Measurements from ENCODE around the gene FAM118A.
"Not testable (repeated sequence)": the region's sequence is repeated elsewhere in the genome, so short reads cannot be mapped to it uniquely, and the experiment has no call there.

Gene FAM118A

DNA sequence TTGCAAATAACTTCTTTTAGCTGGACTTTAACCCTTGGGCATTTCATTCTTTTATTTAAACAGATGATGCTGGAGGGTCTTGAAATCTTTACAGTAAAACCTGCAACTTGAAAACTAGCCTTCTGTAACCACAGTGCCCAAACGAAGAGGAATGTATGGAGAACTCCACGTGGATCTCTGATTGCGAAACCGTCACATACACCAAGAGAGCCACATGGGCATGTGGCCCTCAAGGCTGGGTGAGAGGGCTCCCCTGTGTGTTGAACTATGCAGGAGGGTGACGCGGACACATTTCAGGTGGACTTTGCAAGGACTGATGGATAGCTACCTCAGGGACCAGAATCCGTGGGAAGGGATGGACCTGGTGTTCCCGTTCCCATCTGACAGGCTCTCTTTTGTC lies 30.6 kb downstream of the FAM118A start:
- no peak overlapping the region for H3K4me3 ChIP-seq (ENCODE audit: low read length)
- no peak for TF ChIP-seq ZNF274 (IDR thresholded peaks at IDR 0.05; ENCODE audit: low read depth, low read length)

DNA sequence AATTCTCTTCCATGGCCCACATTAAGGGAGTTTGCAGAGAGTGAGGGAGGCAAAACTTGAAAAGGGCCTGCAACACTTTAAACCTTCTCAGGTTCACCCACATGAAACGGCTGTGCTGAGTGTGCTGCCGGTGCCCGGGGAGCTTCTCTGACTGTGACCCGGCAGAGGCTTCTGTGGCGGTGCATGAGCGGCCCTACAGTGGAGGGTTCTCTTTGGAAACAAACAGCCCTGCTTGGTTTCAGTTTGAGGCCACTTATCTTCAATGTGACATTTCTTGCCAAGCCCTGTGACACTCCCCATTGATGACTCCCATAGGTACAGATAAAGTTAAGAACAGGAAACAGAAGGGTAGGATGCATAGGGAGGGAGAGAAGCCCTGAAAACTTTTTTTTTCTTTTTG lies 31.8 kb downstream of the FAM118A start:
- H3K4me3 ChIP-seq (ENCODE audit: low read length): no peak overlapping the region
- TF ChIP-seq ZNF274 (IDR thresholded peaks at IDR 0.05; ENCODE audit: low read depth, low read length): no peak

DNA sequence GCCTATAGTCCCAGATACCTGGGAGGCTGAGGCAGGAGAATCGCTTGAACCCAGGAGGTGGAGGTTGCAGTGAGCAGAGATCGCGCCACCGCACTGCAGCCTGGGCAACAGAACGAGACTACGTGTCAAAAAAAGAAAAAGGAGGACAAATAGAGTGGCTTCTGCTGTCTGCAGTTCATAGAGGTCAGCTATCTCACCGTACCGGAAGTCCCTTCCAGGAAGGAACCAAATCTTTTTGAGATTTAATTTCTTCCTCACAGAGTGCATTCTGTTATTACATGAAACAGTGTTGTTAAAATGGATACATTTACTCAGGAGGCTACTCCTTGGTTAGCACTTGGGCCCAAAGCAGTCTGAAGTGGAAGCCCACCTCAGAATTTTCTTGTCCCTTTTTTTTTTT lies 33.4 kb downstream of the FAM118A start:
- no peak for TF ChIP-seq ZNF274 (IDR thresholded peaks at IDR 0.05; ENCODE audit: low read depth, low read length)
- no peak overlapping the region for H3K4me3 ChIP-seq (ENCODE audit: low read length)

DNA sequence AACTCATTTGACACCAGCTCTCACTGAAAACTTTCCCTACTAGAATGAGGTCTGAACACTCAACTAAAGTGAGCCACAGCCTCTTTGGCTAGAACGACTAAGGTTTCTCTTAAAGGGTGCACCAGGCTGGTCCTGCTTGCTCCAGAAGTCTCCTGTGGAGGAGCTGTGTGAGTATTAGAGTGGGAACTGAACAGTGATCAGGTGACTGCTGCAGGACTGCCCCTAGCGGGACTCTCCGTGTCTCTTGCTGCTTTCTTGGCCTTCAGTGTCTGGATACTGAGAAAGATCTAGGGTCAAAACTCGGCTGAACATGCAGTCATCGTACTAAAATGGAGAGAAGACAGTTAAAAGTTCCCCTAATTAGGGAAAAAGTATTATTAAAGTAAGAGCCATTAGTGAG lies 34.6 kb downstream of the FAM118A start:
- no peak overlapping the region for H3K4me3 ChIP-seq (ENCODE audit: low read length)
- TF ChIP-seq ZNF274 (IDR thresholded peaks at IDR 0.05; ENCODE audit: low read depth, low read length): no peak

DNA sequence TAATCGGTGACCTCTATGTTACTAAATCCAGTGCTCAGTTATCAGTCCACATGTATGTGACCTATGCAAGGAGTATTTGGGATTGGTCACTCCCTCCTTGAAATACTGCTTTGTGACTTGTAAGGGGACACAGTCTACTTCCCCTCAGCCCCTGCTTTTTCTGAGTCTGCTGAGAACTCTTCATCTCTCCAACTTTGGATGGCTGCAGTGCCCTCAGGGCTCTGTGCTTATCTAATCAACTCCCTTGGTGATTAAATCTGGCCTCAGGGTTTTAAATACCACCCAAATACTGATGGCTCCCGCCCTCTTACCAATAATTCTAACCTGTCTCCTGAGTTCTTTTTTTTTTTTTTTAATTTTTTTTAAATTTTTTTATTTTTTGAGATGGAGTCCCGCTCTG lies 40.2 kb downstream of the FAM118A start:
- no peak for TF ChIP-seq ZNF274 (IDR thresholded peaks at IDR 0.05; ENCODE audit: low read depth, low read length)
- H3K4me3 ChIP-seq (ENCODE audit: low read length): no peak overlapping the region

DNA sequence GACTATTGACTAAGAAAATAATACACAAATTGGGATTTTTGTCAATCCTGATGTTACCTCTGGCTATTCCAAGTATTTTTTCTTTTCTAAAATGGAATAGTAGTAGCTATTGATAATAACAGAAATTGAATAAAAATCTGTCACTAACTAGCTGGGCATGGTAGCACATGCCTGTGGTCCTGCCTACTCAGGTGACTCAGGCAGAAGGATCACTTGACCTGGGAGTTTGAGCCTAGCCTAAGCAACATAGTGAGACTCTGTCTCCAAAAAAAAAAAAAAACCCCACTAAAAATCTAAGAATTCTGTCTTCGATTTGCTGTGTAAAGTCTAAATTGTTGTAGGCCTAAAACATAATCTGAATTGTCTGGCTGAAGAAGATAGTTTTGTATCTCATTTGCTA lies 42.2 kb downstream of the FAM118A start:
- H3K4me3 ChIP-seq (ENCODE audit: low read length): no peak overlapping the region
- TF ChIP-seq ZNF274 (IDR thresholded peaks at IDR 0.05; ENCODE audit: low read depth, low read length): no peak

DNA sequence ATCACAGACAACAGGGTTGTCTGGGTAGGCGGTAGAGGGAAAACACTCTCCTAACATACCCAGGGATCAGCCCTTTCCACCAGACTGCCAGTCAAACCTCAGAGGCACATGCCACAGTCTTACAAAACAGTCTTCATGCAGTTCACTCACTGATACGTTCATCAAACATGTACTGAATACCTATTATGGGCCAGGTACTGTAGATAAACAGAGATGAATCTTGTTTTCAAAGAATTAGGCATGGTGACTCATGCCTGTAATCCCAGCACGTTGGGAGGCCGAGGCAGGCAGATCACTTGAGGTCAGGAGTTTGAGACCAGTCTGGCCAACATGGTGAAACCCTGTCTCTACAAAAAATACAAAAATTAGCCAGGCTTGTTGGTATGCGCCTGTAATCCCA lies 43.0 kb downstream of the FAM118A start:
- not testable (repeated sequence) for H3K4me3 ChIP-seq (ENCODE audit: low read length)

DNA sequence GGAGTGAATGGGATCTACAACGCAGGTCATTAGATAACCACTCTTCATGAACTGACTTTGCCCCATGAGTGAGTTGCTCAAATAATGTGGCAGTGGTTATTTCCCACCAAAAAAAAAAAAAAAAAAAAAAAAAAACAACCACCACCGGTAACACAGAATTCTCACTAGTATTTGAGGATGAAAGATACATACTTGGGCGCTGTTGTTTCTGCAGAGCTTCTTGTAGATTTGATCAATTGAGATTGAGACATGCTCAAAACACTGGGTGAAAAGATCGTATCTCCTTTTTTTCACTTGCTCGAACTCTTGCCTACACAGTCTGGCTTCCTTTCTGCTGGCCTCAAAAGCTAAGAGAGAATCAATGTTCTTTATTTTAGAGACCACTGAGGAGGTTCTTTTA lies 44.1 kb downstream of the FAM118A start:
- H3K4me3 ChIP-seq (ENCODE audit: low read length): no peak overlapping the region
- no peak for TF ChIP-seq ZNF274 (IDR thresholded peaks at IDR 0.05; ENCODE audit: low read depth, low read length)

DNA sequence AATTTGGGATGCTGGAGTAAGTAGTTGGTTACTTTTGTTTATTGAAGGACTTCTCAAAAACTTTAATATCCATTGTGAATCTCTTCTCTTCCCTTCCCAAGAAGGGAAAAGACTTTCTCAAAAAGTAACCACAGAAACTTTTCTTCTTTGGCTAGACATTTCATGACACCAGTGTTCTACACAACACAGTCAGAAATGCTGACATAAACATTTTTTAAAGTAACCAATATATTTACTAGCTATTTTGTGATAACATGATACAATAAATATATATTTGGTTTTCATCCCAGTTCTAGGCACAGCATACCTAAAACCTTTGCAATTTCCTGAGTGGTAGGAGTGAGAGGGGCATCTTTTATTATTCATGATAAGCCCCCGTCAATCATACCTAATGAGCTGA lies 47.8 kb downstream of the FAM118A start:
- no peak for TF ChIP-seq ZNF274 (IDR thresholded peaks at IDR 0.05; ENCODE audit: low read depth, low read length)
- no peak overlapping the region for H3K4me3 ChIP-seq (ENCODE audit: low read length)

DNA sequence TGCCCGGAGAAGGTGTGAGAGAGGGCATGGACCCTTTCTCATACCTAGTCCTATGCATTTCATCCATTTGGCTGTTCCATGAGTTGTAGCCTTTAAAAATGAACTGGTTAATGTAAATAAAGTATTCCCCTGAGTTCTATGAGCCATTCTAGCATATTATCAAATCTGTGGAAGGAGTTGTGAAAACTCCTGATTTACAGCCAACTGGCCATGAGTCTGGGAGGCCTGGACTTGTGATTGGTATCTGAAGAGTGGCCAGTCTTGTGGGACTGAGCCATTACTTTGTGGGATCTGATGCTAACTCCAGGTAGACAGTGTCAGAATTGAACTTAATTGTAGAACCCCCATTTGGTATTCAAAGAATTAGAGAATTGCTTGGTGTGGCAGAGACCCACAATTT lies 48.4 kb downstream of the FAM118A start:
- no peak overlapping the region for H3K4me3 ChIP-seq (ENCODE audit: low read length)
- no peak for TF ChIP-seq ZNF274 (IDR thresholded peaks at IDR 0.05; ENCODE audit: low read depth, low read length)

DNA sequence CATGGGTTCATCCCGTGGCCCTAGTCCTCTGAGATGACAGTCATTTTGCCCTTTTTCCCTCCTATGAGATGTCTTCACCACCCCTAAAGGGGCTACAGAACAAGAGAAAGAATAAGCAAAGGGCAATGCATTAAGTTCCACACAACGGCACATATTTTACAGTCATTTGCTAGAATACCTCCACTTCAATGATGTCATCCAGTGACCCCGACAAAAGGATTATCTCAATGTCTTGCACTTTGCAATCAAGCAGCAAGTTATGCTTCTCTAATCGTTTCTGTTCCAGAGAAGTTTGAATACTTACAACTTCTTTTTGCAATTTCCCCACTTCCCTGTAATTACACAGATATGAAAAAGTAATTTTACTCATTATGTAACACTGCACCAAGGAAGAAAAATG lies 49.9 kb downstream of the FAM118A start:
- H3K4me3 ChIP-seq (ENCODE audit: low read length): no peak overlapping the region
- TF ChIP-seq ZNF274 (IDR thresholded peaks at IDR 0.05; ENCODE audit: low read depth, low read length): no peak

DNA sequence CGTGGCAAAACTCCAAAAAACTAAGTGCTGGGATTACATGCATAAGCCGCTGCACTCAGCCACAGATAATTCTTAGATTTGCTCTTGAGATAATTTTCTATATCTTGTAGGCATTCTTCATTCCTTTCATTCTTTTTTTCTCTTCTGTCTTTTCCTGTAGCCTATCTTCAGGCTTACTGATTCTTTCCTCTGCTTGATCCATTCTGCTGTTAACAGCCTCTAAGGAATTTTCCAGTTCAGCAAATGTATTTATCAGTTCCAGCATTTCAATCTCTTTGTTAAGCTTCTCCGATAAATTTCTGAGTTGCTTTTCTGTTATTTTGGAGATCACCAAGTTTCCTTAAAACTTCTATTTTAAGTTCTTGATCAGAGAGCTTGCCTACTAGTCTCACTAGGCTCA lies 57.0 kb downstream of the FAM118A start:
- no peak for TF ChIP-seq ZNF274 (IDR thresholded peaks at IDR 0.05; ENCODE audit: low read depth, low read length)
- H3K4me3 ChIP-seq (ENCODE audit: low read length): no peak overlapping the region

DNA sequence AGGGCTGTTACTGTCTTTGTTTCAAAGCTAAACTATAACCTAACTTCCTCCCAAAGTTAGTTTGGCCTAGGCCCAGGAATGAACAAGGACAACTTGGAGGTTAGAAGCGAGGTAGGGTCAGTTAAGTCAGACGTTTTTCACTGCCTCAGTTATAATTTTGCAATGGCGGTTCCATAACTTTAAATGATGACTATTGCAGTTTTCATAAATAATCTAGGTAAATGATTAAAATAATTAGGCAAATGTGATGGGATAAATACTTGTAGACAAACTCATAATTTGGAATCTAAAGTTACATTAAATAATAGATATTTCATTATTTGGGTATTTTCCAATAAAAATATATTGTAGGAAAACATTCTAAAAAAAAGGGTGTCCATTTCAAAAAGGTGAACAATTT lies 63.9 kb downstream of the FAM118A start:
- H3K4me3 ChIP-seq (ENCODE audit: low read length): not testable (repeated sequence)

DNA sequence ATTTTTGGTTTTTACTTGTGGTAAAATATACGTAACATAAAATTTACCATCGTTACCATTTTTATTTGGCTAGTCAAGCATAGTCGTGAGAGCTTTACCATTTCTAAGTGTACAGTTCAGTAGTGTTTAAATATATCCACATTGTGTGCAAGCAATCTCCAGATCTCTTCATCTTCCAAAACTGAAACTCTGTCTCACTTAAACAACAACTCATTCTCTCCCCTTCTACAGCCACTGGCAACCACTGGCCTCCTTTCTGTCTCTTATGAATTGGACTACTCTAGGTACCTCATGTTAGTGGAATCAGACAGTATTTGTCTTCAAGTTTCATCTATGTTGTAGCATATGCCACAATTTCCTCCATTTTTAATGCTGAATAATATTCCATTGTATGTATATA lies 66.3 kb downstream of the FAM118A start:
- no peak for TF ChIP-seq ZNF274 (IDR thresholded peaks at IDR 0.05; ENCODE audit: low read depth, low read length)
- H3K4me3 ChIP-seq (ENCODE audit: low read length): no peak overlapping the region

DNA sequence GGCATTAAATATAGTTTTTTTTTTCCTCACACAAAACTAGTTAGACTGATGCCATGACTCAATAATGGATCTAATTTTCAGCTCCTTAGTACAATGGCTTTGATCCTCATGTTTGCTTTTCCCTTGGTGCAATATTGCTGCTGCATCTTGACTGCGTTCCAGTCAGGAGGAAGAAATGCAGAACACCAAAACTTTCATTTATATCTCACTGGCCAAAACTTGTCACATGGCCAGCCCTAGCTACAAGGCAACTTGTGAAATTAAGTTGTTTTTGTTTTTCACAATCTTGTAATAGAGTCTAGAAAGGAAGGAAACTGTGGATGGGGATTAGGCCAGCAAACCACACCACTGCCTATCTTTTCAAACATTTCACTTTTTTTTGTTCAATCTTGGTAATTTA lies 67.0 kb downstream of the FAM118A start:
- H3K4me3 ChIP-seq (ENCODE audit: low read length): no peak overlapping the region

DNA sequence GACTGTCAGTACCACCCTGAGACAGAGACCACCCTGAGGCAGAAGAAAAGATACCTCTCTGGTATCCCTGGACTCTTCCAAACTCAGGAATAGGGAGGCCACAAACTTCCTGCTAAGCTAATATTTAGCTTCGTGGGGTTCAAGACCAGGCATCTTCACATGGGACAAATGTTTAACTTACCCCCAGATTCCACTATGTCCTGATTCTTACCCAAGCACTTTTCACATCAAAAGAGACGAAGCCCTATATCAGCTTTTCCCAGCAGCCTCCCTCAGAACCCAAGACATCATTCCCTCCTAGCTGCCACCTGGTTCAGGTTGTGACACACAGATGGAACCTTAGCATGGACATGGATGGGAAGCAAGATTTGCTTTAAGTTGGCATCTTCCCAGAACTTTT lies 71.6 kb downstream of the FAM118A start:
- TF ChIP-seq ZNF274 (IDR thresholded peaks at IDR 0.05; ENCODE audit: low read depth, low read length): no peak
- H3K4me3 ChIP-seq (ENCODE audit: low read length): no peak overlapping the region

More for the DNA sequence above, 67.0 kb downstream of the FAM118A start:
- TF ChIP-seq ZNF274 (IDR thresholded peaks at IDR 0.05; ENCODE audit: low read depth, low read length): no peak

DNA sequence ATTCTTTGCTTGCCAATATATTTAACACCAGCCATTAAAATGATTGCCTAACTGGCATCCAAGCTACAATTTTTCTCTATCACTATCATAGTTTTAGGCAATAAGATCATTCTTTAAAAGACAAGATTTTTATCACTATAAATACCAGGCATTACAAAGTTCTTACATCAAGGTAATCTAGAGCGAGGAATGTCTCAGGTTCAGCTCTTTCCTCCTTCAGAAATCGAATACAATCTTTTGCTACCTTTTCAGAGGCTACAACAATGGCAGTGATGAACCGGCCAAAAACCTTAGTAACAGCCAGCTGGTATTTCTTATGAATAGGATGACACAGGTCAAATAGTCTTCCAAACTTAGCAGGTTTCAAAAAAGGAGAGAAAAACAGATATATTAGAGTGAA lies 79.8 kb downstream of the FAM118A start:
- TF ChIP-seq ZNF274 (IDR thresholded peaks at IDR 0.05; ENCODE audit: low read depth, low read length): no peak
- no peak overlapping the region for H3K4me3 ChIP-seq (ENCODE audit: low read length)

All from GM08714 (cell line).